ENCODE measurements around the gene GRB10.
"Not testable (repeated sequence)": the region's sequence is repeated elsewhere in the genome, so short reads cannot be mapped to it uniquely, and the experiment has no call there.

GRB10 gene

GRCh38 chr7:50738932-50739331 is 43.8 kb downstream of the GRB10 start:
- DNase-seq: no peak

DNA sequence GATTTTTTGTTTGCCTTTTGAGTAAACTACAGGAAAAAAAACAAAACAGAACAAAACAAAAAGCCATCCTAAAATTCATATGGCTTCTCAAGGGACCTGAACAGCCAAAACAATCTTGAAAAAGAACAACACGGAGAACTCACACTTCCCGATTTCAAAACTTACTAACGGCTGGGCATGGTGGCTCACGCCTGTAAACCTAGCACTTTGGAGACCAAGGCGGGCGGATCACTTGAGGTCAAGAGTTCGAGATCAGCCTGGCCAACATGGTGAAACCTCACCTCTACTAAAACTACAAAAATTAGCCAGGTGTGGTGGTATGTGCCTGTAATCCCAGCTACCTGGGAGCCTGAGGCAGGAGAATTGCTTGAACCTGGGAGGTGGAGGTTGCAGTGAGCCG is 46.9 kb downstream of the GRB10 start:
- not testable (repeated sequence) for DNase-seq

DNA sequence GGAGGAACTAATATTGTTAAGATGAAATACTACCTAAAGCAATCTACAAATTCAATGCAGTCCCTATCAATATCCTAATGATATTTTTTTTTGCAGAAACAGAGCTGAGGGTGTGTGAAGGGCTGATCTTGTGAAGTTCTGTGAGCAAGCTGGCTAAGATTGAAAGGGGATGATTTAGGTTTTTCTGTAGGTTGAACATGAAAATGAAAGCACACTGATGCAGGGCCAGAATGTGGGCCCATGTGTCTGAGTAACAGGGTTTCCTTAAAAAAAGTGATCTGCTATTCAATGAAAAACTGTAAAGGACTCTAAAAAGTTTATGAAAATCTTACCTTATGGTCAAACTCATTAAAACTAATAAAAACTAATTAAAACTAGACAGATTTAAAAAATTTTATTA is 47.4 kb downstream of the GRB10 start:
- DNase-seq: no peak

- no peak for DNase-seq
Observed at GRCh38 chr7:50734246-50734645, 48.5 kb downstream of the GRB10 start.

DNA sequence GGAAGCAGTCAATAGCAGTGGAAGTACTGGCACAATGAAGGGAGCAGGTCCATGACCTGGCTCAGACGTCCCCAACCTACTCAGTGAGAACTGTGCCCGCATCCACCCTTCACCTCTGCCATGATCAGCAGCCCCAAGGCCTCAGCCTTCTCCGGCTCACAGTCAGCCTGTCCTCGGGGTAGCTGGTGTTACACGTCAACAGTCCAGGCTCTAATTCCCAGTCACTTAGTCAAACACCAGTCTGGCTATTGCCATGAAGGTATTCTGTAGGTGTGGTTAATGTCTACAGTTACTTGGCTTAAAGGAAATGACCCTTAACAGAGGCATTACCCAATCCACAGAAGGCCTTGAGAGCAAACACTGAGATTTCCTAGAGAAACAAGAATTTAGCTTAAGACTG is 49.1 kb downstream of the GRB10 start:
- no peak for DNase-seq

GRCh38 chr7:50731703-50732582 is 50.8 kb downstream of the GRB10 start:
- DNase-seq: no peak

DNA sequence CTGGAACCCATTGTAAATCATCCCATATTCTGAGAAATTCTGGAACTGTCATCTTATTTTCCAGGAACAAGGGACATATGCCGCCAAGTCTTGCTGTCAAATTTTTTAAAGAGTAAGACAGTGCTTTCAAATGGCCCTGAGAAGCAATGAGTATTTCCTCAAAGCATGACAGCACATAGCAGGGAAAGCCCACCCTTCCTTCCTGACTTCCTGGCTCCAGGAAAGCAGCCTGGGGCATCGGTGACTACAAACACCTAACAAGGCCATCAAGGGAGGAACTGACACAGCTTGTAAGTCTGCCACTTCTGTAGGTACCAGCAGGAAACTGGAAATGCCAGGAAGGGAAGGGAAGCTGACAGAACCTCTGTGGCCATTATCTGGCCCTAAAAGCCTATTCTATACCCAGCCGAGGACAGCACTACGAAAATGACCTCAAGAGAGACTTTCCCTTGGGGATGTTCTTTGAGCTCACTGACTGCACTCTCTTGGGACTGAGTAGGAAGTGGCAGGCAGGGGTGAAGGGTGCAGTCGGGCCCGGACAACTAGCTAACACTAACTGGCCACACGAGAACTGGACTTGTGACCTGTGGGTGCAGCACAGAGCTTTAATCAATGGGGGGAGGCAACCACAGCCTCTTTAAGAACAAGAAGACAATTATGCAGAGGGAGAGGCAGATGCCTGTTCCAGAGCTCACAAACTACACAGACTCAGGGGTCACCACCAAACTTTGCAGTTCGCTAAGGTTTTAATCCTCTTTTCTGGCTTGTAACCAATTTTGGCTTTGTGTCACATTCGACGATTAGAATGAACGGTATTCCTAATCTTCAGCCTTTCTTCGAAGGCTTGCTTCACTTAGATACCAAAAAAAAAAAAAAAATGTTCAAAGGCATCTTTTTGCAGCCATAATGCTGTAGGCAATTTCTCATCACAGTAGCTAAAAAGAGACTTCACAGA is 52.0 kb downstream of the GRB10 start:
- no peak for DNase-seq

- no peak for DNase-seq
Observed at GRCh38 chr7:50729962-50730361, 52.7 kb downstream of the GRB10 start.

- DNase-seq: no peak
Observed at GRCh38 chr7:50728184-50728583, 54.5 kb downstream of the GRB10 start.

- DNase-seq: no peak
Observed at GRCh38 chr7:50727711-50728110, 55.0 kb downstream of the GRB10 start.

- DNase-seq: no peak
Observed at GRCh38 chr7:50727072-50727471, 55.6 kb downstream of the GRB10 start.

DNA sequence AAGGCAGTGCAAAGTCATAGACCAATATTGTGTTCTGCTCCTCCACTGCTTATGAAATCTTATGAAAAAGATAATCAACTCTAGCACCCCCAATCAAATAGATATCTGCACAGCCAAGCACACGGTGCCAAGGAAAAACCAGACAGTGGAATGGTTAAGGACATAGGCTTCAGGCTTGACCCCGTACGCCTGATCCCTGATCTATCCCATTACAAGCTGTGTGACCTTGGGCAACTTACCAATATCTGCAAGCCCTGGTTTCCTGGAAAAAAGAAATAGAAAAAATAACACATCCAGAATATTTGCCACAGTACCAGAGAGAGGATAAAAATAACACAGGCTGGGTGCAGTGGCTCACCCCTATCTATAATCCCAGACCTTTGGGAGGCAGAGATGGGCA is 56.9 kb downstream of the GRB10 start:
- DNase-seq: no peak

DNA sequence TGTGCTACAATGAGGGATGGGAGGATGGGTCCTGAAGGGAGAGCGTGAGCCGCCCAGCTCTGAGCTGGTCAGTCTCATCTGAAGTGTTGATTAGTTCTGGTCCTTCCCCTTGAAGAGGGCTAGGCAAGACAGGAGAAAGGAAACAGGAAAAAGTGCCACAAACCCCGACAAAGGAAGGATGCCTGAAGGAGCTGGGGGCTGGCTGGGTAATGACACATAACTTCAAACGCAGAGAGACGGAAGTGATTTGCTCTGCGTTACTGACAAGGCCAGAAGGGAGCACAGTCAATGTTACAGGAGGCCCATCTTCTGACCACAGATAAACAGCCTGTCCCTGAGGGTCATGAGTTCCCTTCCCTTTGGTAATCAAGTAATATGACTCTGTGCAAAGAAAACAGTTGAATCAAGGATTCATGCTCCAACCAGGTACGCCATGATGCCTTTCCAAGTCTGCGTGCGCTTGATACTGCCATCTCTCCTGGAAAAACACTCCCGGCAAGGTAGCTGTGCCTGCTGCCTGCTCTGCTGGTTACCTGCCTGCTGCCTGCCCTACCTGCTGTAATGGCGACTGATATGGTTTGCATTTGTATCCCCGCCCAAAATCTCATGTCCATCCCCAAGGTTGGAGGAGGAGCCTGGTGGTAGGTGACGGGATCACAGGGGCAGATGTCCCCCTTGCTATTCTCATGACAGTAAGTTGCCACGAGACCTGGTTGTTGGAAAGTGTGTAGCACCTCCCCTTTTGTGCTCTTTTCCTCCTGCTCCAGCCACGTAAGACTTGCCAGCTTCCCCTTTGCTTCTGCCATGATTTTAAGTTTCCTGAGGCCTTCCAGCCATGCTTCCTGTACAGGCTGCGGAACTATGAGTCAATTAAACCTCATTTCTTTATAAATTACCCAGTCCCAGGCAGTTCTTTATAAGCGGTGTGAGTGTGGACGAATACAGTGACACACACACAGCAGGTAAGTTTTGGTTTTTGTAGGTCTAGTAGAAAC is 57.9 kb downstream of the GRB10 start:
- DNase-seq: no peak

GRCh38 chr7:50723888-50724287 is 58.8 kb downstream of the GRB10 start:
- DNase-seq: no peak

GRCh38 chr7:50723173-50723572 is 59.5 kb downstream of the GRB10 start:
- no peak for DNase-seq

GRCh38 chr7:50721661-50722259 is 60.9 kb downstream of the GRB10 start:
- no peak for DNase-seq

- no peak for DNase-seq
Observed at GRCh38 chr7:50721160-50721559, 61.5 kb downstream of the GRB10 start.

DNA sequence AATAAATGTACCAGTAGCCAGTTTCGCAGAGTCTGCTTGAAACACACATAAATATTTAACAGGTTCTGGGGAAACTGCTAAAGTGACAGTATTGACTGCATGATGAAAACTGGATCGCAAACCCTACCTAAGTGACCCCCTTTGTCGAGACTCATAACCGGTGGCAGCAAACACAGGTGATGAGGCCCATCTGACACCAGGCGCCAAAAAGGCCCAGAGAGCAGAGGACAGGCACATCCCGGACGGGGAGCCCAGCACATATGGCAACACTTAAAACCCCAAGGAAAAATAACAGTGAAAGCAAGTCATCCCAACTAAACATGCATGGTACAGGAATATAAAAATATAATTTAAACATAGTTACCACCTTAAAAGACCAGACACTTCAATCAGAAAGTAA is 62.4 kb downstream of the GRB10 start:
- no peak for DNase-seq

DNA sequence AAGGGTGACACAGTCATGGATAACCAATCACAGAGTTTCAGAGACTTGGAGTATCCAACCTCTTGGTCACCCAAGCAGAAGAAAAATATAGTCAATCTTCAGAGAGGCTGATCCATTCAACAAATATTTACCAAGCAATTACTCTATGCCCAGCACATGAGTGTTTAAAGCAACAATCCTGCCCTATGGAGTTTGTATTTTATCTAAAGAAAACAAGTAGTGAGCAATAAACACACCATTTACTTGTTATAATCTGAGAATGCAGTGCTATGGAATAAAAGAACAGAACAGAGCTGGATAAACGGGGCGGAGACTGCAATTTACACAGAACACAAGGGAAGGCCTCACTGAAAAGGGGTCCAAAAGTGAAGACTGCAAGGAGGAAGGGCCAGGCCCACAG is 63.8 kb downstream of the GRB10 start:
- no peak for DNase-seq

DNA sequence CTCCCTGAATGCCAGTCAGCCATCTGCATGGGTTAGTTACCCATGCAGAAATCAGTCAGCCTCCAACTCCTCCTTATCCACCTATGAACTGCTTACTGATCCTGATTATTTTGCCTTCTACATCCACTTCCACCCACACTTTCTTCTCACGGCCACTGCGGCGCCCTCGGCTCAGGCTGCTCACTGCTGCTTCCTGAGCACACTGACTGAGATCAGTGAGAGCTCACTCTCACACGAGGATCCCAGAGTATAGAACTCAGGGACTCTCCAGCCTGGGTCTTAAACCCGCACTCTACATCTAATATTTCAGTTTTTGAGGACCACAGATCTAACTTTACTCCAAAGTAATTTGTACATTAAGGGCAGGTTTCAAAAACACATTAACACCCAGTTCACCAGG is 64.4 kb downstream of the GRB10 start:
- DNase-seq: no peak

GRCh38 chr7:50717181-50717580 is 65.5 kb downstream of the GRB10 start:
- DNase-seq: no peak

DNA sequence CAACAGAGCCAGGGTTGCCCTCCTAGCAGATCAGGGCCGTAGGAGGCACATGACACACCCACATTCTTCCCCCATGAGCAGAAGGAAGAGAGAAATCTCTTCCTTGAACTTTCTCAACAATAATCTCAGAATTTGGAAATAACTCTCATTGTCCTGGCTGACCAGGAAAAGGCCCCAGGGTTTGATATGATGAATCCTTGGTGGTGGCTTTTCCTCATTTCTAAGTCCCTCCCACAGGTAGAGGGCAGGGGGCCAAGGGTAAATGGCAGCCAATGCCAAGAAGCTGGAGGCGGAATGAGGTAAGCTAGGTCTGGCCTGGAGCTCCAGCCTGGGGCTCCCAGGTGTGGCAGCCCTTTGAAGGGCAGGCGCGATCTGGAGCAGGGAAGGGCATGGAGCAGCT is 67.8 kb downstream of the GRB10 start:
- DNase-seq: no peak

Measured in activated CD4-positive, alpha-beta T cell treated with anti-CD3 and anti-CD28 coated beads for 48 hours (primary cell).